Colonic mucosa (tissue), 4 donors: ENCODE results near the gene CLCA2. TPM values are rescaled to one million over a fixed set of nuclear protein-coding genes. Genes with fewer than 3 reads are reported as not detected.

Experiments
- DNase-seq: peaks from one replicate; pipeline ENCODE4 v3.0.0-alpha.2; 2020
- H3K27ac ChIP-seq: fragments of 200-600 bp; one replicate; pipeline ENCODE4 v1.8.0; 2021
- H3K27me3 ChIP-seq: fragments of 200-600 bp; one replicate; pipeline ENCODE4 v1.8.0; 2021
- H3K36me3 ChIP-seq: fragments of 200-600 bp; one replicate; pipeline ENCODE4 v1.8.0; 2021
- H3K4me1 ChIP-seq: fragments of 200-600 bp; one replicate; pipeline ENCODE4 v1.8.0; 2021; ENCODE audit warnings: mild to moderate bottlenecking
- H3K4me3 ChIP-seq: fragments of 200-600 bp; one replicate; pipeline ENCODE4 v1.8.0; 2021
- H3K9ac ChIP-seq, 2 donors: one replicate each; pipeline ENCODE4 v1.7.0; 2013; ENCODE audit warnings: control low read depth in 2 of 2, low read depth in 2 of 2, low read length in 2 of 2
- H3K9me3 ChIP-seq: fragments of 200-600 bp; one replicate; pipeline ENCODE4 v1.8.0; 2021
- CTCF ChIP-seq: fragments of 200-600 bp; IDR thresholded peaks from one replicate; pipeline ENCODE4 v1.8.0; 2022; ENCODE audit warnings: antibody characterized with exemption, mild to moderate bottlenecking
- intact Hi-C: fragments of 100-400 bp; cut with DNase I; formaldehyde crosslinking; loops from one replicate; pipeline ENCODE4 v1.14.1; 2022
- total RNA-seq, 2 donors: library from RNA; stranded (reverse); fragmentation: NEBNext Ultra II Directional in 1 of 2; extraction: Animal tissue kit (Norgen Biotek cat#: 25700) in 1 of 2; gene quantifications; one replicate each; pipeline ENCODE4 v1.2.1, GENCODE V29; 2021
- donor health status: healthy.
- donor health status: DM: no; HTN: no; CAD: no.
- donor health status: DM: no; HTN: no; CAD: no.

Gene CLCA2
- total RNA-seq, 2 donors from 2014 or later = 1.2 to 1.7 TPM

DNA sequence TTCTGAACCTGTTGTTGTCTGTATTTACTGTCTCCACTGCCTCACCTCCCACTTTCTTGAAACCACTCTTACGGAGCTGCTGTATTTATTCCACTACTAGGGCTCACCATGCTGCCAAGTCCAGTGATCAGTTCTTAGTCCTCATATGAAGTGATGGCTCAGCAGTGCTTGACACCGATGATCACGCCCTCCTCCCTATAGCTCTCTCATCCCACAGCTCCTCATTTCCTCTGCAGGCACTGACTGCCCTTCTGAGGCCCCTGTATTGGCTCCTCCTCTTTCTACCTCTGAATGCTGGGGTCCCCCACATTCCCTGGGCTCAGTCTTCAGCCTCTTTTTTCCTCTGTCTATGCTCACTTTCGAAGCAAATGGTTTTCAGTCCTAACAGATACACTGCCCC lies 48.2 kb downstream of the CLCA2 start:
- Histone ChIP-seq H3K27me3 (no peaks in the 10 kb centered on the region), H3K9ac (no peak overlapping the region), H3K36me3 (no peaks in the 10 kb centered on the region), H3K4me3 (no peak overlapping the region), H3K27ac (no peak overlapping the region), H3K4me1 (no peaks in the 10 kb centered on the region), H3K9me3 (no peaks in the 10 kb centered on the region)
- DNase-seq = no peak
- intact Hi-C loops = loop anchor here (5.0 kb wide), 1 partner anchor 215 kb away; no protein-coding TSS in a partner anchor
- no peak for TF ChIP-seq CTCF

- intact Hi-C loops = loop anchor here (5.0 kb wide), 1 partner anchor 215 kb away; no protein-coding TSS in a partner anchor
- DNase-seq = no peak
- H3K9ac ChIP-seq = no peak overlapping the region
- no peaks in the 10 kb centered on the region for H3K4me1 ChIP-seq
- H3K9me3 ChIP-seq = no peaks in the 10 kb centered on the region
- no peaks in the 10 kb centered on the region for H3K27me3 ChIP-seq
- no peak overlapping the region for H3K4me3 ChIP-seq
- no peak overlapping the region for H3K27ac ChIP-seq
- no peak for TF ChIP-seq CTCF
- no peaks in the 10 kb centered on the region for H3K36me3 ChIP-seq
Observed at GRCh38 chr1:86472767-86473166, 48.8 kb downstream of the CLCA2 start.

GRCh38 chr1:86477256-86477655 lies 53.3 kb downstream of the CLCA2 start:
- H3K4me3 ChIP-seq = no peak overlapping the region
- H3K9me3 ChIP-seq = no peaks in the 10 kb centered on the region
- H3K27me3 ChIP-seq = no peaks in the 10 kb centered on the region
- H3K9ac ChIP-seq = no peak overlapping the region
- DNase-seq = no peak
- intact Hi-C loops = no loop called here
- TF ChIP-seq CTCF = no peak
- H3K36me3 ChIP-seq = no peaks in the 10 kb centered on the region
- no peak overlapping the region for H3K27ac ChIP-seq
- no peaks in the 10 kb centered on the region for H3K4me1 ChIP-seq

GRCh38 chr1:86477682-86478081 lies 53.7 kb downstream of the CLCA2 start:
- Histone ChIP-seq H3K4me1 (no peaks in the 10 kb centered on the region), H3K4me3 (no peak overlapping the region), H3K27ac (no peak overlapping the region), H3K36me3 (no peaks in the 10 kb centered on the region), H3K27me3 (no peaks in the 10 kb centered on the region), H3K9ac (no peak overlapping the region), H3K9me3 (no peaks in the 10 kb centered on the region)
- DNase-seq = no peak
- intact Hi-C loops = no loop called here
- TF ChIP-seq CTCF = no peak

- no peak overlapping the region for H3K27ac ChIP-seq
- H3K9ac ChIP-seq = no peak overlapping the region
- no peak for TF ChIP-seq CTCF
- no peaks in the 10 kb centered on the region for H3K36me3 ChIP-seq
- H3K4me1 ChIP-seq = no peaks in the 10 kb centered on the region
- H3K27me3 ChIP-seq = no peaks in the 10 kb centered on the region
- intact Hi-C loops = no loop called here
- no peak overlapping the region for H3K4me3 ChIP-seq
- DNase-seq = no peak
- no peaks in the 10 kb centered on the region for H3K9me3 ChIP-seq
Observed at GRCh38 chr1:86478416-86479156, 54.6 kb downstream of the CLCA2 start.
